GM18907 (cell line): ENCODE measurements around the gene CUL1.
"Not testable (repeated sequence)": the region's sequence is repeated elsewhere in the genome, so short reads cannot be mapped to it uniquely, and the experiment has no call there.

Source experiments
- ATAC-seq: cut with Tn5 transposase; IDR thresholded peaks from one replicate; pipeline ENCODE4 v1.9.1; 2021; ENCODE audit warnings: mild to moderate bottlenecking, moderate library complexity; ENCODE audit not compliant: unreplicated experiment

CUL1 gene

DNA sequence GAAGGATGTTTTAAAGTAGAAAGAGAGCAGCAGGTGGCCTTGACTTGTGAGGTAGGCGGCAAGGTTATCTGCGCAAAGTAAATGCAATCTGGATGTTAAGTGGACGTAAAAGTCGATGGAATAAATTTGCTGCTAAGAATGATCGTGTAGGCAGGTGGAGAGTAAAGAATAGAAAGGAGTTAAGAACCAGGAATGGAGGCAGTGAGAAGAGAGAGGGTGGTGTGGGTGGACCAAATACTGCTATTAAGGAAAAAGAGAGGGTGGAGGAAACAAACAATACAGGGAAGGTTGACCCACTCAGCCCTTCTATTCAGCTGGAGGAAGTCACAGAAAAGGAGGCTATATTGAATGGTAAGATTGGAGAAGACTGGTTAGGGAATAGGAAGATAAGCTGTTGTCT, 1.9 kb upstream of the CUL1 start:
- ATAC-seq, result no peak

DNA sequence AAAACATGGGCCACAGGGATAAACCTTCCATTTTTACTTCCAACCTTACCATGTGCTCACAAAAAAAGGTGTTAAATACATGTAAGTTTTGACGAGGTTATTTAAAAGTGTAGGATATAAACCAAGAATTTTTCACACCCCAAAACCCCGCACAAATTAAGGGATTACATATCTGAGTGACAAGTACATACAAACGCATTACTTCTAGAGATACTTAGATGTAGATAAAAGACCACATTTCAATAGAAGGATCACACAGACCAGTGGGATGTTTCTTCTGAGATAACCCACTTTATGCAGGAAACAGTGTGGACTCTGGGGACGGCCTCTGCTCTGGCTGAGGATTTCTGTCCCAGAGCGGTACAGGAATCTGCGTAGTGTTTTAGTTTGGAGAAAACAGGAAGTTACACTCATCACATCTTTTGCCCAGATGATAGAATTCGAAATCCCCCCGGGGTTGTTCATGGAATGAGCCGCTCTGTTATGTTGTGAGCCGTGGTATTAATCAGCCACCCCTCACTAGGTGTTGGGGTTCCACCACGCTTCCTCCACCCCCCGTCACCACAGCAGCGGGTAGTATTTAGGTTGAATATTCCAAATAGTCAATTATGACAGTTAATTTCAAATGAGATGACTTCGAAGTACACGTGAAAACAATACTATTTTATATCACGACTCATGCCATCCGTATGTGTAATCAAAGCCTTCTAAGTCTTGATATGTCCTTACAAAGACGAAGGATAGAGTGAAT, 1.3 kb upstream of the CUL1 start:
- ATAC-seq, result no peak

DNA sequence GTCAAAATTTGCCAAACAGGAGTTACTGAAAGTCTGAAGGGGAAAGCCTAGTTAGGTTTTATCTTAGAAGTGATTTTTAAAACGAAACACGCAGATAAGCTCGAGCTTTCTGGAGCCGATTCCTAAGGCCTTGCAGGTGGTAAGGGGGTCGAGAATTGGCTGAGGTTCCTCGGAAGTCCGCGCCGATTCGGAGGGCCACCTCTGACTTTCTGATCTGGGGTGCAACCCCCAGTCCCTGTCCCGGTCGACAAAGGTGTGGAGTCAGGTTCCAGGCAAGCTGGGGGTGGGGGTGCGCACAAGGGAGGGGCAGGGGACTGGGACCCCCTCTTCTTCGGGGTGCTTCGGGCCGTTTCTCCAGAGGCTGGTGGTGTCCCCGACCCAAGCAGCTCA, 701 bp upstream of the CUL1 start:
- ATAC-seq, result no peak

DNA sequence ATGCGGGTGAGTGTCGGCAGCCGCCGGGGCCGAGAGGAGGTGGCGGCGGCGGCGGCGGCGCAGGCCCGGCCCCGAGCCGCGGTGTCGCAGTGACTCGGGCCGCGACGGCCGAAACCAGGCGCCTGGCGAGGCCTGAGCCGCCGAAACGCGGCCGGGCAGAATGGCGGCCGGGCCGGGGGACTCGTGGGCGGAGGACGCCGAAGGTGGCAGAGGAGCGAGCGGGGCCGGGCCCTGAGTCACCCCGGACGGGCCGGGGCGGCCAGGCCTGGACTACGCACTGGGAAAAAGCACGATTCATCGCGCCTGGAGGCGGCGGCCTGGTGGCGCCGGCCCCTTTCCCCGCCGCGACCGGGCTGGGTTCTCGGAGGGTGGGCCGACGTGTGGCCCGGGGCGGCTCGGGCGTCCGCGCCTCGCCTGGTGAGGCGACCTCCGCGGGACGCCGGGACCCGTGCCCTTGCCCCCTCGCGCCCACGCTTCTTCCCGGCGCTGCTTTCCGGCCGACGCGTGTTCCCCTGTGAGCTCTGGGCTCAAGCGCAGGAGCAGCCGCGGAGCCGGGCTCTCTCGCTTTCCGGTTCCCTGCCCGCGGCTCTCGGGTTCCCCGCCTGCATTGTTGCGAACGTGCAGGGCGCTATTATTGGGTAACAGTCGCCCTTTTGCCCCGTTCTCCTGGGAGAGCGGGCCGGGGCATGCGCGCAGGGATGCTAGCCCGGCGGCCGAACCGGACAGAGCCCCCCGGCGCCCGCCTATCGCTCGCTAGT, 500 bp downstream of the CUL1 start:
- peak; percentile 44 for ATAC-seq

DNA sequence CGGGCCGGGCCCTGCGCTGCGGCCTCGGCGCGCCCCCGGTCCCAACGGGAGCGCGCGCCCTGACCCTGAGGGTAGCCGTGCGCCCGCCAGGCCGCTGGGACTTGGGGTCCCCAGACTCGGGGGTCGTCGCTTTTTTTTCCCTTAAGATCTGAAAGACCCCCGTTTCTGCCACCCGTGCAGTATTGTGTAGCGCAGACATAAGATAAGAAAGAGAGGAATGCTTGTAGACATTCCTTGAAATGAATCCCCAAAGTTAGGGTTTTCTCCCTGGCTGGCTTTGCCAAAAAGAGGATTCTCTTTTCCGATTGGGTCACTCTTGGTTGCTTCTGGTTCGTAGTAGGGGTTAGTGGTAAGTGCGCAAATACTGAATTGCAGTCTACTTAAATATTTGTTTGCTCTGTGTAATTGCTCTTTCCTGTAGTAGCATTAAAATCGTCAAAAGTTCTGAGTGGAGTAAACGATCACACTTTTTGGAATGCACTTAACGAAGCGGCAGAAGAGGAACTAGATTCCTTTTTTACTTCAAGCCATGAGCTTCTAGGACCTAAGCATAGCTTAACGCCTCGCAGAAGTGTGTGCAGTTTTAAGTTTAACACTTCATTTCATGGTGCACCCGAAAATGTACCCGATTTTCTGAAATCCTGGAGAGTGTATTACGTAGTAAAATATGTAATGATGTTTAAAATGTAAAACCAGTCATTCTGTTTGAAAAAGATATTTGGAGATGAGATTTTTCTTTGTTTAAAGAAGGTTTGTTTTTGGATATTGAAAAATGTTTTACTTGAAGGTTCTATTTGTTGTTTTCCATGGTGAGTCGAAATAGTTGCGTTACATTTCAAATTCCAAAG, 1.3 kb downstream of the CUL1 start:
- no peak for ATAC-seq

DNA sequence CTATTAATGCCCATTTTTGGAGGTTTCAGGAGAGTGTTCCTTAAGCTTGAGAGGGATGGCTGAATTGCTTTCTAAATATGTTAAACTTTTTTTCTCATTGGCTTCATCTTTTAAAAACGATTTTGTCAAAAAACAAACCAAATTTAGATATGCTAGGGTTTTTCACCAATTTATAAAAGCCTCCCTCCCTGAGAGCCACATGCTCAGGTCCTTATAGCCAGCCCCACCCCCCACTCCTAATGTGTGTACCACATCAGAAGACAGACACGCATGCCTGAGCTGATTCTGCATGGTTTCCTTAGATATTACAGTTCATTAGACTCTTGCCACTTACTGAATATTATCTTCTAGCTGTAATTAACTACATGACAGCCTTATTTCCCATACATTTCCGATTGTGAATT, 2.0 kb downstream of the CUL1 start:
- no peak for ATAC-seq

DNA sequence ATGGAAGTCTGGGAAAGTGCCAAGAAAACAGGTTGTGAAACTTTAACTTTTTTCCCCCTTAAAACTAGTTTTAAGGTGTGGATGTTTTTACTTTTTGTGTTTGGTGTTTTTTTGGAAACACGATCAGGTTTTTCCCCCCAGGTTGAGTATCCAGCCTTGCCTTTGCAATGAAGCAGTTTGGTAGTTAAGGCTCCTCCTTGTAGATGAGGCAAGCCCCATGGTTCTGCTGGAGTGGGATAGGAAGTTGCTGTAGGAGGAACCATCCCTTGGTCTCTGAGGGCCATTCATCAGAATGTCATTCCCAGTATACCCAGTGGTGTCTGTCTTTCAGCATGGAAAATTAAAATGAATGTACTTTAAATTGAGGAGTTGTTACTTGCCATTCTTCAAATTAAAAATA, 2.7 kb downstream of the CUL1 start:
- ATAC-seq, result no peak

DNA sequence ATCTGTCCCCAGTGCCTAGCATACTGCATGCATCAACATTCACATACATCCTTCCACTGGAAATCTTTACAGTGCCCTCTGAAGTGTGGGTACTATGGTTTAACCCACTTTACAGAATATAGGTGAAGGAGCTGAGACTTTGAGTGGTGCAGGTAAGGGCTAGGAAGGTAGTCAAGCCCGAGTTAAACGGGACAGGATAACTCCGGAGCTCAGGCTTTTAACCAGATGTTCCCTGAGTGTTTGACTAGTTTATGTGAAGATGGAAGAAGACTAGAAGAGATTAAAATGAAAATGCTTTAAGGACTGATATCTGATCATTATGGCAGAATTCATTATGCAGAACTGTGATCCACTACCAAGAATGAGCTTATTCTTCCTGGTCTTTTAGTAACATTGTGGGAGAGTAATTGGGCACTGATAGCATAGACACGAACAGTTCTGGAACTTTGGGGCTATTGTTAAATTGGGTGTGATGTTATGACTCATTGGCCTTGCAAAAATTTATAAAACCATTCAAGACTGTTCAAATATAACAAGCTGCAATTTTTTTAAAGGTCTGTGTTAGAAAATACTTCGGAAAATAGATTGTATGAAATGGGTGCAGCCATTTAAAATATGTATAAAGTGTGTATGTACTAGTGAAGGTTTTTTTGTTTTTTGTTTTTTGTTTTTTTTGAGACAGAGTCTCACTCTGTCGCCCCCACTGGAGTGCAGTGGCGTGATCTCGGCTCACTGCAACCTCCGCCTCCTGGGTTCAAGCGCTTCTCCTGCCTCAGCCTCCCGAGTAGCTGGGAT, 4.4 kb downstream of the CUL1 start:
- no peak for ATAC-seq

DNA sequence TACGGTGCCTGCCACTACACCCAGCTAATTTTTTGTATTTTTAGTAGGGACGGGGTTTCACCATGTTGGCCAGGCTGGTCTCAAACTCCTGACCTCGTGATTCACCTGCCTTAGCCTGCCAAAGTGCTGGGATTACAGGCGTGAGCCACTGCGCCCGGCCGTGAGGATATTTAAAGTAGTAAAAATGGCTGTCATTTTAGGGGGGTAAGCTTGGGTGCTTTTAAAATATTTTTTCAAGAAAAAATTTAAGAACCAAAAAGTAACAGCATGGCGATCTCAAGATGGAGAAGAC, 4.9 kb downstream of the CUL1 start:
- not testable (repeated sequence) for ATAC-seq

DNA sequence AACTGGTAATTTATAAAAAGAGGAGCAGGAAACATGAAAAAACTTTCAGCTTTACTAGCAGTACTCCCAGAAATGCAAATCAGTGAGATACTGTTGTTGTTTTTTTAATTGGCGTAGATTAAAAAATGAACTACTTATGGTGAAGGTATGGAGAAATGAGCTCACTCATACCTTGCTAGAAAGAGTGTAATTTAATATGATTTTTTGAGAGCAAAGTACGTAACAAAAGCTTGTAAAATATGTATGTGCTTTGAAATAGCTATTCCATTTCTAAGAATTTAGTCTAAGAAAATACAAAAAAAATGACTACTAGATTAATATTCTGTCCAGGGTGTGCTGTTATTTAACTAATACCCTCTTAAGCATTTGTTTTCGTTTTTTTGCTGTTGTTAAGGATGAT, 5.5 kb downstream of the CUL1 start:
- ATAC-seq, result no peak

DNA sequence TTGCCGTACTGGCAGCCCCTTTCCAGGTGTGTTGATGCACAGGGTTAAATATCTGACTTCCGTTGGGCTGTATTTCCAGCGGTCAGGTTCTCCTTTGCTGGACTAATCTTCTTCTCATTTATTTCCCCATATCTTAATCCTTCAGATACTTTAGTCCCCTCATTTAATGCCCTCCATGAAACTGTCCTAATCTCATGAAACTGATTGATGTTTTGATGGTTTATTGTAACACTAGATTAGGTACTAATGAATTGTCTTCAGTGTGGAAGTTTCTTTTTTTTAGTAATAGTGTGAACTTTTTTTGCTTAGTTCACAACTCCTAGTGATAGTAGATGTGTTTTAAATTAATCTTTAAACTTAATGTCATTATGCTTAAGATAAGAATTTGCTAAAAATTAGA, 6.3 kb downstream of the CUL1 start:
- no peak for ATAC-seq

DNA sequence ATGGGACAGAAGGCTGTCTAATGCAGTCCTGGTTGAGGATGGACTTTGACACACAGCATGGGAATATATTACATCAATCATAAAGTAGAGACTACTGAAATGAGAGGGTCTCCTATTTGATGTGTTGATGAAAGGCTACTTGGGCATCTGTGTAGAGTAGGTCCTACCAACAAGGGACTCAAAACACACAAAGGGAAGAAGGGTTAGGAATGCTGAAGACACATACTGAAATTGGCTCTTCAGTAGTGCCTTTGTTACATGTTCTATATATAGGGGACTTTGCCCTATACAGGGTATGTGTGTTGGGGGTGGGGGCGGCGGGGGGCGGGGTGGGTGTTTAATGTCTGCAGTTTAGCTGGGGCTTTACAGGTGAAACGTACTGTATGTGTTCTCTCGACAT, 7.7 kb downstream of the CUL1 start:
- ATAC-seq, result no peak

DNA sequence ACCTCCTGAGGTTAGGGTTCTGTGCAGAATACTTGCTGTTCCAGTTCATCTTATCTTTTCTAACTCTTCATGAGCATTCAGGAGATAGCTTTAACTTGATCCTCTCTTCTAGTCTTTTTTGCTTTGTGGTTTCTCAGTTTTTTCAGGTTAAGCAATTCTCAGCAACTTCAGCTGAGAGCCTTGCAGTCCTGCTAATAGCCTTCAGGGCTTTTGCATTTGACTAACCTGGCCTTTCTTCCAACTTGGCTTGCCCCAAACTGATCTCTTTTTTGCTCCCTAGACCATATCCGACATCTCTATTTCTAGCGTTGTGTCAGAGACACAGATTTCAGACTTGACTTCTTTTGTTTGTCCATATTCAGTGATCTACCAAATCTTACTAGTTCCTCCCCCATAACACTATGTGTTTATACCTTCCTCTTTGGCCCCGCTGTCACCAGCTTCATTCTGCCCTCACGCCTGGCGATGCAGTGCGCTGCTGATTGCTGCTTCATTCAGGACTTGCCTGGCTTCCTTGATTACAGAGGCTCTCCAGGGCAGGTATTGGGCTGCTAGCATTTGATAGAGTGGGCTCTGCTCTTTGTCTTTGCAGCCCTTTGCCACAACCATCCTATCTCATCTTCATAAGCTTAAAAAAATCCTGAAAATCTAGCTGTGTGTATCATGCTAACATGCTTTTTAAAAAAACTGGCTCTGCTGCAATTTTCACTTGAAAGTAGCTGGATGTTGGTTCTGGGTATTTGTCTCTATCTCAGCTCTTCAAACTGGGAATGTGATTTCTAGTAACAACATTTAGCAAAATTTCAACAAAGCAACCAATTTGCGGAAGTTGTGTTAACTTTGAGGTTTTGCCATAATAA, 9.6 kb downstream of the CUL1 start:
- ATAC-seq, result no peak

DNA sequence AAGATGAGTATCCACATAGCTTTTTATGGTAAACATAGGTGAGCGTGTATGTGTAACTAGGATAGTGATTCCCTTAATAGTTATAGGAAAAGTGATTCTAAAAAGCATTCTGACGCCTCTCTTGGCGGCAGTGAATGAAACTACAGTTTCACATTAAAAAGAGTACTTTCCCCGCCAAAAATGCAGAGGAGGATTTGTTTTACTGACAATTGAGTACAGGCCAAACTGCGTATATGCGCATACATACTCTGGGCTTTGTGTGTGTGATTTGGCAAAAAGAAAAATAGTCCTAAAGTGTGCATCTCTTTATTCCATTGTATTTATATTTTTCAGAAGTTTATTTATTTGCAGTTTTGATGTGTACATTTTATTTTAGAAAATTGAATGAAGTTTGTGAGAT, 10.3 kb downstream of the CUL1 start:
- ATAC-seq, result no peak

DNA sequence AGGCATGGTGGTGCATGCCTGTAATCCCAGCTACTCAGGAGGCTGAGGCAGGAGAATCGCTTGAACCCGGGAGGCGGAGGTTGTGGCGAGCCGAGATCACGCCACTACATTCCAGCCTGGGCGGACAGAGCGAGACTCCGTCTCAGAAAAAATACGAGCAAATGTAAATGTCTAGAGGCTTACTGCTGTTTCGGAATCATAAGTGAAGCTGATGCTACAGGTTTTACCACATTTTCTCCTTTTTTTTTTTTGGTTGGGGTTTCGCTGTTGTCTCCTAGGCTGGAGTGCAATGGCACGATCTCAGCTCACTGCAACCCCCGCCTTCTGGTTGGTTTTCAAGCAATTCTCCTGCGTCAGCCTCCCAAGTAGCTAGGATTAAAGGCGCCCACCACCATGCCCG, 11.7 kb downstream of the CUL1 start:
- not testable (repeated sequence) for ATAC-seq

DNA sequence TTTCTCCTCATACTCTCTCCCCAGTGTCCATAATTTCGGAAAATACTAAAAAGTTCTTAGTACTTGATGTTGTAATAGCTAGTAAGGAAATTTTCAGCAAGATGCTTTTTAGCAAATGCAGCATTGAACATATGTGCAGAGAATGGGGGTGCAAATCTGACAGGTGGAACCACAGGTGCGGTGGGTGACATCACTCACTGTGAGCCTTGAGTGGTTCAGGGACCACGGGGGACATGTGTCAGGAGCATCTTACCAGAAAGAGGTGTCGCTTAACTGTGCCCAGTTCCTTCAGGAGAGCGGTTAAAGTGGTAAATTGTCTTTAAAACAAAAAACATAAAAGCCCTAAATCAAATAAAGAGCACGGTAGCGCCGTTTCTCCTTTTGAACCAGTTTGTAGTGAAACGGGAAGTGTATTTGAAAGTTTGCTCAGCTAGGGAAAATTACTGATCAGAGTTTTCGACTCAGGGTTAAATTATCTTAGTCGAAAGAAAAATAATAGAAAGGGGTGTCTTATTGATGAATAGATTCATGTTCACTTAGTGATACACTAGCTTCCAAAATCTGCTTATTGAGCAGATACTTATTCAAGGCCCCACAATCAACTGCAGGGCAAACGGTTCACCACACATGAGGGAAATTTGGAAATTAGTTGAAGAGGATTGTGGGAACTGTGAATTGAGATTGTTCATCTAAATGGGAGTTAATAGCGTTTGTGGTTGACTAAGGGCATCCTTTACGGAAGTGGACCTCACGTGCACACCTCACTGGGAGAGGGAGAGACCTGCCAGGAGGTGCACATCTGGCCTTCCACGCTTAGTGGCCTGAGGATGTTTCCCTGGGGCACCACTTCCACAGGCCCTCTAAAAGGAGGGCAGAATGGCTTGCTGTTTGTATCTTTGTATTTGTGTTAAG, 12.7 kb downstream of the CUL1 start:
- ATAC-seq, result no peak

DNA sequence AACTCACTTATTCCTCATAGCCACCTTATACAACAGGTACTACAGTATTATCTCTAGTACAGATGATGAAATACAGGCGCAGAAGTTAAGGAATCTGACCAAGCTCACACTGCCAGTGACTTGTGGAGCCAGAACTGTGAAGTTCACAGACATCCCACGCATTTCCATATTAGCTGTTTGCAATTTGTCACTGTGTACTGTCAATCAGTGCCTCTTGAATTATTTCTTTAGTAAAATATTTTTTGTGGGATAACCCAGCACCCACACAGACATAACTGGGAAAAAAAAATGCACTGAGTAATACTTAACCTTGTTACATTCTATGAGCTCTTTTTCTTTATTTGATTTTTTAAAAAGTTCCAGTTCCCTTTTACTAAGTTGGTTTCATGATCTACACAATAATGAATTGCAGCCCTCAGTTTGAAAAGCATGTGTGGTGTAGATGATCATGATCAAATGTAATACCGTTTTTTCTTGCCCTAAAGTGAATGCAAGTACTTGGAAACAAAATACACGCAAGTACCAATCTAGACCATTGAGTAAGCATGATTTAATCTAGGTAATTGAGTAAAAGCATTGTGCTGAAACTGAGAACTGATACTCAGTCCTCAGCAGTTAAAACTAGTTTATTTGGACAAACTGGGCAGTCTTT, 14.1 kb downstream of the CUL1 start:
- ATAC-seq, result peak; percentile 58

DNA sequence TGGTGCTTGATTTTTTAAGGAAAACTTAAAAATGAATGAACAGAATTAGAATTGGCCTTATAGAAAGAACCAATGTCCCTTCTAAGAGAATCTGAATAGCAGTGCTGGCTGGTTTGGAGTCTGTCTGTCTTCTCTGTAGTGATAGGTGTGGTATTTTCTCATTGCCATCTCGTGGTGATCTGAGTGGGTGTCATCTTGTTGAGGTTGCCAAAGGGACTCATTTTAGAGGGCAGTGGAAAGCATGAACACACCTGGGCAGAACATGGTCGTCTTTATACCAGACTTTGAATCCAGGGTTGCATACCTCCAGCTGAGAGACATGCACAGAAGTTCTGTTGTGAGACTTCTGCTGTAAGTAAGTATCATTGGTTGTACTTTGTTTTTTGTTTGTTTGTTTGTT, 15.8 kb downstream of the CUL1 start:
- no peak for ATAC-seq

DNA sequence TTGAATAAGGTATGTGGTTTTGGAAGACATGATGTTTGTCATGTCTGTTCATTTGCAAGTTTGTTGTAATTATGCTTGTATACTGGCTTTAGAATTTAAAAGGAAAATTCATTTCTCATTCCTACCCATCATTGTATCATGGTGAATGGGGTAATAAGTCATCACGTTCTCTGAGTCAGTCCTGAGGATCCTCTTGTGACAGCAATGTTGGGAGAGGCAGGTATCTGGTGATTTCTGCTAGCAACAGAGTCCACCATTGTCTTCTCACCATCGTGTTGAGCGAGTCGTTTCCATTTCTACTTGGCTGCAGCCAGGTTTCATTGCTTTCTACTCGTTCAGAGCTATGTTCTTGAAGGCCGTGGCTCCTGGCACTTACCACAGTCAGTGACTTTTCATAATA, 16.3 kb downstream of the CUL1 start:
- no peak for ATAC-seq
